Measurements from ENCODE around the gene IRX2.

Gene IRX2

DNA sequence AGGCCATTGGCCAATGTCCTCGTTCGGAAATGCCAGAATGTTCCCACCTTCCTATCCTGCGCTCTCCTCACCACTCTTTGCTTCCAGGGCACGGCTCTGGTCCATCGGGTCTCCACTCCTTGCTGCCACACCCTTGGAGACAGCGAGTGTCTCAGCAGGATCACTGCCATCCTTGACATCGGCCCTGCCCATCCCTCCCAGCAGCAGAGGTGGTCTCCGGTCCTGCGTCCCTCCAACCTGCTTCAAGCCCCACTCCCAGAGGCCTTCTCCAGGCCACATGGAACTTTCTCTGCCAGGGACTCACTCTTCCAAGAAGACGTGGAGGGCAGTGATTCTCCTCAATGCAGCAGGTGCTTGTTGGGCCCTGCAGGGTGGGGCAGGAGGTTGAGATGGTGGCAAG lies 42.7 kb downstream of the IRX2 start:
- Histone ChIP-seq H3K4me3 (ENCODE audit: low read length) (no peak overlapping the region), H3K9ac (ENCODE audit: low read depth, low read length) (no peak overlapping the region), H3K27me3 (ENCODE audit: insufficient read depth, low read length) (no peaks in the 10 kb centered on the region), H3K9me3 (ENCODE audit: insufficient read depth, low read depth, low read length) (no peaks in the 10 kb centered on the region), H3K27ac (ENCODE audit: low read length) (no peak overlapping the region), H3K4me1 (ENCODE audit: insufficient read depth, low read length) (no peaks in the 10 kb centered on the region), H3K36me3 (ENCODE audit: insufficient read depth, low read depth, low read length) (no peaks in the 10 kb centered on the region)

DNA sequence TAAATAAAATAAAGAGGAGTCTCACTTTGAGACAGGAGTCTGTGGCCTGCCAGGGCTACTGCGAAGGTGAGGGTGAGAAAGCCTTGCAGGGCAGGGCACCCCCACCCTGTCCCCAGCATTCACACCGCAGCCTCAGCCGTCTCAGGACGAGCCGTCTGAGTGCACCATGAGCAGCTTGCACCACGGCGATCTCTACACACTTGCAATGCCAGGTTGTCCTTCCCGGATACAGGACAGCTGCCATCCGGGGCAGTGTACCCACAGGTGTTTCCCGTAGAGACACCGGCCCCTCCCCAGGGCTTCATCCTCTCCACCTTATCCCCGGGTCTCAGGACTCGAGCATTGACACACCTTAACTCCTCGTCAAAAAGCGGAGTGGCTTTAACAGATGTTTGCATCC lies 43.3 kb downstream of the IRX2 start:
- Histone ChIP-seq H3K36me3 (ENCODE audit: insufficient read depth, low read depth, low read length) (no peaks in the 10 kb centered on the region), H3K27me3 (ENCODE audit: insufficient read depth, low read length) (no peaks in the 10 kb centered on the region), H3K4me3 (ENCODE audit: low read length) (no peak overlapping the region), H3K9ac (ENCODE audit: low read depth, low read length) (no peak overlapping the region), H3K27ac (ENCODE audit: low read length) (no peak overlapping the region), H3K9me3 (ENCODE audit: insufficient read depth, low read depth, low read length) (no peaks in the 10 kb centered on the region), H3K4me1 (ENCODE audit: insufficient read depth, low read length) (no peaks in the 10 kb centered on the region)

GRCh38 chr5:2705861-2706260 lies 45.6 kb downstream of the IRX2 start:
- no peak overlapping the region for H3K9ac ChIP-seq (ENCODE audit: low read depth, low read length)
- H3K4me3 ChIP-seq (ENCODE audit: low read length), result no peak overlapping the region
- H3K9me3 ChIP-seq (ENCODE audit: insufficient read depth, low read depth, low read length), result no peaks in the 10 kb centered on the region
- no peaks in the 10 kb centered on the region for H3K4me1 ChIP-seq (ENCODE audit: insufficient read depth, low read length)
- H3K36me3 ChIP-seq (ENCODE audit: insufficient read depth, low read depth, low read length), result no peaks in the 10 kb centered on the region
- no peaks in the 10 kb centered on the region for H3K27me3 ChIP-seq (ENCODE audit: insufficient read depth, low read length)
- H3K27ac ChIP-seq (ENCODE audit: low read length), result no peak overlapping the region

DNA sequence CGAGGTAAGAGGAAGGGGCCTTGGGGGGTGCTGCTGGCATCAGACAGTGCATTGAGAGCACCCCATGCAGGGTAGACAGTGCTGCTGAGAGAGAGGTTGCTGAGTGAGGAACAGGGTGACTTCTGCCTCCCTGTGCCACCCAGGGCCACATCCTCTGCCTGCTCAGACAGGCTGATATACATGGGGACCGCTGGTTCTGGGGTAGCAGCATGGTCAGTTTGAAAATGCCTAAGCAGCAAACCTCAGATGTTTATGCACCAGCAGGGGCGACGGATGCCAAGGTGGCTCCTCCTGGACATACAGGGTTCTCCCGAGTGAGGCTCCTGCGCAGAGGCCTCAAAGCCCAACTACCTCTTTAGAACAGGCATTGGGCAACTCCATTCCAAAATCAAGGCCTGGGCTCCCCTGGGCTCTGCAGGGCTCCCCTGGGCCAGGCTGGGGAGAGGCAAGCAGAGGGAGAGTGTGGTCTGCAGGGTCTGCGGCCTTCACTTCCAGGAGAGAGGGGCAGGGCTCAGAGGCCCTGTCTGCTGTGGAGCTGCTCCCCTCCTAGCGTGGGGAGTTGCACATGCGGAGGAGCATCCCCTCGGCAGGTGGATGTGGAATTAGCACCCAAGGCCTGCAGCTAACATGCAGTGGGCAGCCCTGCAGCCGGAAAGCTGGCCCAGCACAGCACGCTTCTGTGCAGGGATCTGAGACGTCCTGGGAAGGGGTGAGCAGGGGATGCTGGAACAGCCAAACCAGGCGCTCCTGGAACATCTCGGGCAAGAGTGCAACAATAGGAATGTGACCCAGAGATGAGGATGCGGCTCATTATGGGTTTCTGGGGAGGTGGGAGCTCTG lies 46.5 kb downstream of the IRX2 start:
- Histone ChIP-seq H3K27ac (ENCODE audit: low read length) (no peak overlapping the region), H3K36me3 (ENCODE audit: insufficient read depth, low read depth, low read length) (no peaks in the 10 kb centered on the region), H3K27me3 (ENCODE audit: insufficient read depth, low read length) (no peaks in the 10 kb centered on the region), H3K9ac (ENCODE audit: low read depth, low read length) (no peak overlapping the region), H3K4me1 (ENCODE audit: insufficient read depth, low read length) (no peaks in the 10 kb centered on the region), H3K4me3 (ENCODE audit: low read length) (no peak overlapping the region), H3K9me3 (ENCODE audit: insufficient read depth, low read depth, low read length) (no peaks in the 10 kb centered on the region)

- Histone ChIP-seq H3K4me3 (ENCODE audit: low read length) (no peak overlapping the region), H3K4me1 (ENCODE audit: insufficient read depth, low read length) (no peaks in the 10 kb centered on the region), H3K27me3 (ENCODE audit: insufficient read depth, low read length) (no peaks in the 10 kb centered on the region), H3K36me3 (ENCODE audit: insufficient read depth, low read depth, low read length) (no peaks in the 10 kb centered on the region), H3K9ac (ENCODE audit: low read depth, low read length) (no peak overlapping the region), H3K27ac (ENCODE audit: low read length) (no peak overlapping the region), H3K9me3 (ENCODE audit: insufficient read depth, low read depth, low read length) (no peaks in the 10 kb centered on the region)
Observed at GRCh38 chr5:2704111-2704510, 47.4 kb downstream of the IRX2 start.

DNA sequence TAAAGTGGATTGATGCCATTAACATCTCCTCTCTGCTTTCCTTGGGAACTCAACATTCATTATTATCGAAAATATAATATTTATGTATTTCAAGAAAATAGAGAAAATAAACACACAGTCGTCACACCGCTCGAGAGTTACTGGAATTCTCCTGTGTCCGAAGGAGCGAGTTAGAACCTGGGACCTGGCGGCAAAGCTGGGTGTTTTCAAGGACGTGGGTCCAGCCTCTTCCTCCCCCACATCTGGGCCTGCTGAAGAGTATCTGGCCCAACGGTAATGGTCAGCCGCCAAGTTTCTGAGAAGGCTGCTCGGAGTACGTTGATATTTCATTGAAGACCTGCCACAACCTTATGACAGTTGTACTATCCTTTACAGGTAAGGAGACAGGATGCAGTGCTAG lies 47.9 kb downstream of the IRX2 start:
- no peak overlapping the region for H3K27ac ChIP-seq (ENCODE audit: low read length)
- no peaks in the 10 kb centered on the region for H3K4me1 ChIP-seq (ENCODE audit: insufficient read depth, low read length)
- no peaks in the 10 kb centered on the region for H3K36me3 ChIP-seq (ENCODE audit: insufficient read depth, low read depth, low read length)
- H3K9ac ChIP-seq (ENCODE audit: low read depth, low read length), result no peak overlapping the region
- no peak overlapping the region for H3K4me3 ChIP-seq (ENCODE audit: low read length)
- H3K9me3 ChIP-seq (ENCODE audit: insufficient read depth, low read depth, low read length), result no peaks in the 10 kb centered on the region
- no peaks in the 10 kb centered on the region for H3K27me3 ChIP-seq (ENCODE audit: insufficient read depth, low read length)

DNA sequence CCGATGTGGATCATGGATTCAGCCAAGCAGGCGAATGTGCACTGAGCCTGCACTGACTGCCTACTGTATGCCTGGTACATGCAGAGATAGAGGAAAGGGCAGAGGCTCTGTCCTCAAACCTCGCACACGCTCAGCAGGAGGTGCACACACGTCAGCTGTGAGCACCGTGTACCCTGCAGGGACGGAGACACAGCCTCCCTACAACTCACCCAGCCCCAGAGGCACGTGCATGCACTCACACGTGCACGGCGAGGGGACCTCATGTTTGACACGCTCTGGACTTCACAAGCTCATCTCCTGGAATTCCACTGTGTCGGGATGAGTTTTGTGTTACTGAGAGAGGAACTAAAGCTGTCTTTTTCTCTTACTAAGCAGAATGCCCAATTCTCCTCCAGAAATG lies 48.4 kb downstream of the IRX2 start:
- no peak overlapping the region for H3K27ac ChIP-seq (ENCODE audit: low read length)
- no peaks in the 10 kb centered on the region for H3K36me3 ChIP-seq (ENCODE audit: insufficient read depth, low read depth, low read length)
- no peaks in the 10 kb centered on the region for H3K9me3 ChIP-seq (ENCODE audit: insufficient read depth, low read depth, low read length)
- H3K9ac ChIP-seq (ENCODE audit: low read depth, low read length), result no peak overlapping the region
- H3K4me3 ChIP-seq (ENCODE audit: low read length), result no peak overlapping the region
- H3K27me3 ChIP-seq (ENCODE audit: insufficient read depth, low read length), result no peaks in the 10 kb centered on the region
- H3K4me1 ChIP-seq (ENCODE audit: insufficient read depth, low read length), result no peaks in the 10 kb centered on the region

- no peaks in the 10 kb centered on the region for H3K27me3 ChIP-seq (ENCODE audit: insufficient read depth, low read length)
- no peaks in the 10 kb centered on the region for H3K4me1 ChIP-seq (ENCODE audit: insufficient read depth, low read length)
- no peaks in the 10 kb centered on the region for H3K36me3 ChIP-seq (ENCODE audit: insufficient read depth, low read depth, low read length)
- no peaks in the 10 kb centered on the region for H3K9me3 ChIP-seq (ENCODE audit: insufficient read depth, low read depth, low read length)
- H3K27ac ChIP-seq (ENCODE audit: low read length), result no peak overlapping the region
- H3K4me3 ChIP-seq (ENCODE audit: low read length), result no peak overlapping the region
- H3K9ac ChIP-seq (ENCODE audit: low read depth, low read length), result no peak overlapping the region
Observed at GRCh38 chr5:2702096-2702879, 49.2 kb downstream of the IRX2 start.

DNA sequence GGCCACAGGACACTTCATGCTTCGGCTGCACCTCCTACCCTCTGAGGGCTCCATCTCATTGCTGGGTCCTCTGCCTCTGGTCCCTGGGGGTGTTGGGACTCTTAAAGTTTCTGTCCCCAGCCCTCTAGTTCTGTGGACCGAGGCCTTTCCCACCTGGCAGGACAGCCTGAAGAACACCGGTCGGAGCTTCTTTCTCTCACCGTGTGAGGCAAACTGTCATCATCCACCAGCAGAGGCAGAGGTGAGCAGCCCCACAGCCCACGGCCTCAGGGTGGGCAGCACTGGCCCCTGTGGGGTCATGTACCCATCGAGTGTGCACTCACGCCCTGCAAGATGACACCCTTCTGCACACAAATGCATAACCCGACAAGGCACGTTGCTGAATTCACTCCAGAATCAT lies 49.9 kb downstream of the IRX2 start:
- Histone ChIP-seq H3K4me3 (ENCODE audit: low read length) (no peak overlapping the region), H3K9me3 (ENCODE audit: insufficient read depth, low read depth, low read length) (no peaks in the 10 kb centered on the region)

GRCh38 chr5:2700876-2701275 lies 50.6 kb downstream of the IRX2 start:
- Histone ChIP-seq H3K36me3 (ENCODE audit: insufficient read depth, low read depth, low read length) (no peaks in the 10 kb centered on the region), H3K27ac (ENCODE audit: low read length) (no peak overlapping the region), H3K4me3 (ENCODE audit: low read length) (no peak overlapping the region), H3K9me3 (ENCODE audit: insufficient read depth, low read depth, low read length) (no peaks in the 10 kb centered on the region), H3K27me3 (ENCODE audit: insufficient read depth, low read length) (no peaks in the 10 kb centered on the region), H3K4me1 (ENCODE audit: insufficient read depth, low read length) (no peaks in the 10 kb centered on the region), H3K9ac (ENCODE audit: low read depth, low read length) (no peak overlapping the region)

More for the DNA sequence above, 49.9 kb downstream of the IRX2 start:
- no peaks in the 10 kb centered on the region for H3K4me1 ChIP-seq (ENCODE audit: insufficient read depth, low read length)
- H3K27me3 ChIP-seq (ENCODE audit: insufficient read depth, low read length), result no peaks in the 10 kb centered on the region
- no peak overlapping the region for H3K9ac ChIP-seq (ENCODE audit: low read depth, low read length)
- H3K36me3 ChIP-seq (ENCODE audit: insufficient read depth, low read depth, low read length), result no peaks in the 10 kb centered on the region
- no peak overlapping the region for H3K27ac ChIP-seq (ENCODE audit: low read length)

DNA sequence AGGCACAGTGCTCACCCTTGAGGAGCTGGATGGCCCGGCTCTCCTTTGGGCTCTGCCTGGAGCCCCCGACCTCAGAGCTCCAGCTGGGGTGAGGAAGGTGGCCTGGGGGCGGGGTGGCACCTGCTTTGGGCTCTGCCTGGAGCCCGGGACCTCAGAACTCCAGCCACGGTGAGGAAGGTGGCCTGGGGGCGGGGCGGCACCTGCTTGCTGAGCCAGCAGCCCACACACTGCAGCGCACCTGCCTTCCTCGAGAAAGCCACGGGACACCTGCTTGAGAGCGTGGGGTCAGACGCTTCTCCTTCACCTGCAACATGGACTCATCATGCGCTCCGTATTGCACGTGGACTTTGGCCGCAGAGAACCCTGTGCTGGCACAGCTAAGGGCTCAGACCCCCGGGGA lies 51.8 kb downstream of the IRX2 start:
- H3K36me3 ChIP-seq (ENCODE audit: insufficient read depth, low read depth, low read length), result no peaks in the 10 kb centered on the region
- no peak overlapping the region for H3K4me3 ChIP-seq (ENCODE audit: low read length)
- no peak overlapping the region for H3K9ac ChIP-seq (ENCODE audit: low read depth, low read length)
- no peaks in the 10 kb centered on the region for H3K4me1 ChIP-seq (ENCODE audit: insufficient read depth, low read length)
- no peak overlapping the region for H3K27ac ChIP-seq (ENCODE audit: low read length)
- no peaks in the 10 kb centered on the region for H3K9me3 ChIP-seq (ENCODE audit: insufficient read depth, low read depth, low read length)
- H3K27me3 ChIP-seq (ENCODE audit: insufficient read depth, low read length), result no peaks in the 10 kb centered on the region

- Histone ChIP-seq H3K4me1 (ENCODE audit: insufficient read depth, low read length) (no peaks in the 10 kb centered on the region), H3K9me3 (ENCODE audit: insufficient read depth, low read depth, low read length) (no peaks in the 10 kb centered on the region), H3K36me3 (ENCODE audit: insufficient read depth, low read depth, low read length) (no peaks in the 10 kb centered on the region), H3K27ac (ENCODE audit: low read length) (no peak overlapping the region), H3K4me3 (ENCODE audit: low read length) (no peak overlapping the region), H3K27me3 (ENCODE audit: insufficient read depth, low read length) (no peaks in the 10 kb centered on the region), H3K9ac (ENCODE audit: low read depth, low read length) (no peak overlapping the region)
Observed at GRCh38 chr5:2699231-2699630, 52.2 kb downstream of the IRX2 start.

Data from iPS-20b (cell line).